GM19467 (cell line): Measurements from ENCODE around the gene APC2.

Experiments used
- ATAC-seq: cut with Tn5 transposase; IDR thresholded peaks from one replicate; pipeline ENCODE4 v1.9.1; 2021; ENCODE audit warnings: mild to moderate bottlenecking, moderate library complexity; ENCODE audit not compliant: unreplicated experiment

The APC2 gene

GRCh38 chr19:1465191-1466016, 15.5 kb downstream of the APC2 start:
- ATAC-seq = no peak

GRCh38 chr19:1466018-1466460, 16.1 kb downstream of the APC2 start:
- ATAC-seq = no peak

- no peak for ATAC-seq
Measured at GRCh38 chr19:1466461-1467214, 16.7 kb downstream of the APC2 start.

- ATAC-seq = no peak
Measured at GRCh38 chr19:1467215-1467489, 17.2 kb downstream of the APC2 start.

GRCh38 chr19:1467490-1468273, 17.8 kb downstream of the APC2 start:
- ATAC-seq = no peak

- ATAC-seq = no peak
Measured at GRCh38 chr19:1468274-1468820, 18.4 kb downstream of the APC2 start.

GRCh38 chr19:1468821-1469254, 18.9 kb downstream of the APC2 start:
- no peak for ATAC-seq

- no peak for ATAC-seq
Measured at GRCh38 chr19:1469255-1470054, 19.5 kb downstream of the APC2 start.

- ATAC-seq = no peak
Measured at GRCh38 chr19:1470055-1470304, 20.1 kb downstream of the APC2 start.

GRCh38 chr19:1470305-1471009, 20.5 kb downstream of the APC2 start:
- ATAC-seq = no peak

GRCh38 chr19:1471010-1471514, 21.1 kb downstream of the APC2 start:
- ATAC-seq = no peak

GRCh38 chr19:1471515-1472160, 21.7 kb downstream of the APC2 start:
- ATAC-seq = no peak

- no peak for ATAC-seq
Measured at GRCh38 chr19:1472231-1473084, 22.5 kb downstream of the APC2 start.

GRCh38 chr19:1473085-1473851, 23.3 kb downstream of the APC2 start:
- ATAC-seq = no peak

- no peak for ATAC-seq
Measured at GRCh38 chr19:1474011-1474764, 24.3 kb downstream of the APC2 start.

GRCh38 chr19:1474765-1475351, 24.9 kb downstream of the APC2 start:
- no peak for ATAC-seq
